Skeletal muscle satellite cell (primary cell): Measurements from ENCODE around the gene SNX25.
"Not testable (repeated sequence)": the region's sequence is repeated elsewhere in the genome, so short reads cannot be mapped to it uniquely, and the experiment has no call there.

Experiments
- H3K27me3 ChIP-seq: 2 replicates; pipeline ENCODE4 v1.7.0; 2013; ENCODE audit warnings: low read length; ENCODE audit not compliant: control insufficient read depth, insufficient read depth
- H3K36me3 ChIP-seq: 2 replicates; pipeline ENCODE4 v1.7.0; 2013; ENCODE audit warnings: mild to moderate bottlenecking, control low read depth, low read length; ENCODE audit not compliant: insufficient read depth
- H3K4me1 ChIP-seq: 2 replicates; pipeline ENCODE4 v1.7.0; 2013; ENCODE audit warnings: low read length; ENCODE audit not compliant: control insufficient read depth, insufficient read depth
- H3K4me2 ChIP-seq: 2 replicates; pipeline ENCODE4 v1.7.0; 2013; ENCODE audit warnings: mild to moderate bottlenecking, low read length
- H3K4me3 ChIP-seq: 2 replicates; pipeline ENCODE4 v1.7.0; 2013; ENCODE audit warnings: low read length
- H3K9ac ChIP-seq: 2 replicates; pipeline ENCODE4 v1.7.0; 2013; ENCODE audit warnings: mild to moderate bottlenecking, low read depth, low read length, moderate library complexity
- H3K9me3 ChIP-seq: replicated peaks from 2 replicates; pipeline ENCODE4 v1.7.0; 2013; ENCODE audit warnings: mild to moderate bottlenecking, control low read depth, low read length

SNX25 gene

DNA sequence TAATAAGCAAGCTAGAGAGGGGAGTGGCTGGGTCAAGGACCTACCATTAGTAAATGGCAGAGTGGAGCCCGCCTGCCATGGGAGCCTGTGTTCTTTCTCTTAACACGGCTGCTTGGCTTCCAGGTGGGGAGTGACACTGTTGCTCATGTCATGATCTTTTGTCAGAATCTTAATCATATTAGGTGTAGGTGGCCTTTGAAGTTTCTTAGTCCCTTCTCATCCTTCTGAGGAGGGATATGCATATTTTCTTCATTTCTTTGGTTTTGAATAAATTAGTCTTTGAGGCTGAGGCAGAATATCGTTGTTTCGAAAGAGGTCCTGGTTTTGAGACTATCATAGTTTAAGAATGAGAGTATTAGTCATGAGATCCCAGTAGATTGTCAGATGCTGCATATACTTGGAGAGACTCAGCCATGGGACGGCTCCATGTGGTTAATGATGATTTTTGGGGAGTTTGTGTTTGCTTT, 28.9 kb downstream of the SNX25 start:
- Histone ChIP-seq H3K9me3 (no peaks in the 10 kb centered on the region), H3K4me1 (peaks cover 25% of the 10 kb centered on the region), H3K4me3 (no peak overlapping the region), H3K4me2 (peak overlapping the region; percentile 33), H3K36me3 (no peaks in the 10 kb centered on the region), H3K27me3 (no peaks in the 10 kb centered on the region), H3K9ac (no peak overlapping the region)

DNA sequence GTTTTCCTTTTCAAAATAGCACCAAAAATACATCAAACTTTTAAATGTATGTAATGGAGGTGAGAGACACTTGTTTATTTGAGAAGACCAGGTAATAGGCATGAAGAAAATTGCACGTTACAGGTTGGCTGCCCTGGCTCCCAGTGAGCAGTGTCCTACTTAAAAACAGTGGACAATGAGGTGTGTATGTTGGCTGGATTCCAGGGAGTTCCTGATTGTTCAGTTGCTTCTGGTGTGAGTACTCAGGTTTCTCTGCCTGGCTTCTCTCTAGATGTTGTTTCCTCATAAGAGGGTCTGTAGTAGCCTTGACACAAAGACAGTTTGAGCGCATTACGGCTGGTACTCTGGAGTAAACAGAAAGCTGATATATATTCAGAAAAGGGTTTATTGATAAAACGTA, 29.4 kb downstream of the SNX25 start:
- H3K4me1 ChIP-seq = peaks cover 25% of the 10 kb centered on the region

DNA sequence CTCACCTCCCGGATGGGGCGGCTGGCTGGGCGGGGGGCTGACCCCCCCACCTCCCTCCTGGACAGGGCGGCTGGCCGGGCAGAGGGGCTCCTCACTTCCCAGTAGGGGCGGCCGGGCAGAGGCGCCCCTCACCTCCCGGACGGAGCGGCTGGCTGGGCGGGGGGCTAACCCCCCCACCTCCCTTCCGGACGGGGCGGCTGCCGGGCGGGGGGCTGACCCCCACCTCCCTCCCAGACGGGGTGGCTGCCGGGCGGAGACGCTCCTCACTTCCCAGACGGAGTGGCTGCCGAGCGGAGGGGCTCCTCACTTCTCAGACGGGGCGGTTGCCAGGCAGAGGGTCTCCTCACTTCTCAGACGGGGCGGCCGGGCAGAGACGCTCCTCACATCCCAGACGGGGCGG, 31.1 kb downstream of the SNX25 start:
- H3K4me2 ChIP-seq, H3K9ac ChIP-seq, H3K27me3 ChIP-seq, H3K36me3 ChIP-seq, H3K4me3 ChIP-seq, H3K9me3 ChIP-seq: not testable (repeated sequence)
- peaks cover 25% of the 10 kb centered on the region for H3K4me1 ChIP-seq

More for the DNA sequence above, 29.4 kb downstream of the SNX25 start:
- Histone ChIP-seq H3K9ac (no peak overlapping the region), H3K27me3 (no peaks in the 10 kb centered on the region), H3K4me2 (no peak overlapping the region), H3K36me3 (no peaks in the 10 kb centered on the region), H3K4me3 (no peak overlapping the region), H3K9me3 (no peaks in the 10 kb centered on the region)

DNA sequence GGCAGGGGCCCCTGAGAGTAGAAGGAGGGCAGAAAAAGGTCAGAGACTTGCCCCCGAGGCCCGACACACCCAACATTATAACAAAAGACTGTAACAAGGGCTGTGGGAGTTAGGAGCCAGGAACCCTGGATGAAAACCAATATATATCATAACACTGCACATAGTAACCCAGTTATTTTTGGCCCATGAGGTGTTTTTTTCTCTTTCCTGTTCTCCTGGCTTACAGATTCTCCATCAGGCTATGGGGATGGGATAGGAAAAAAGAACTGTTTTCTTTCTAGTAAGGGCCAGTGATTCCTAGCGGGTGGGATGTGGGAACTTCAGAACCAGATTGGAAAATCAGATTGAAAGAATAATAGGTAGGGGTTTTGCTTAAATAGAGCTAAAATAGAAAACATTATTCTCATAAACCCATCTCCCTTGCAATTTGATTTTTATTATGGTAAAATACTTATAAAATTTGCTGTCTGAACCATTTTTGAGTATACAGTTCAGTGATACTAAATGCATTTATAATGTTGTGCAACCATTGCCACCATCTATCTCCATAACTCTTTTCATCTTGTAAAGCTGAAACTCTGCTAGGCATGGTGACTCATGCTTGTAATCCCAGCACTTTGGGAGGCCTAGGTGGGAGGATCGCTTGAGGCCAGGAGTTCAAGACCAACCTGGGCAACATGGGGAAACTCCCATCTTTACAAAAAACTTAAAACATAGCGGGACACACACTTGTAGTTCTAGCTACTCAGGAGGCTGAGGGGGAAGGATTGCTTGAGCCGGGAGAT, 33.5 kb downstream of the SNX25 start:
- Histone ChIP-seq H3K27me3 (no peaks in the 10 kb centered on the region), H3K4me2 (no peak overlapping the region), H3K4me3 (no peak overlapping the region), H3K9ac (no peak overlapping the region), H3K4me1 (peaks cover 24% of the 10 kb centered on the region), H3K36me3 (no peaks in the 10 kb centered on the region), H3K9me3 (no peaks in the 10 kb centered on the region)

DNA sequence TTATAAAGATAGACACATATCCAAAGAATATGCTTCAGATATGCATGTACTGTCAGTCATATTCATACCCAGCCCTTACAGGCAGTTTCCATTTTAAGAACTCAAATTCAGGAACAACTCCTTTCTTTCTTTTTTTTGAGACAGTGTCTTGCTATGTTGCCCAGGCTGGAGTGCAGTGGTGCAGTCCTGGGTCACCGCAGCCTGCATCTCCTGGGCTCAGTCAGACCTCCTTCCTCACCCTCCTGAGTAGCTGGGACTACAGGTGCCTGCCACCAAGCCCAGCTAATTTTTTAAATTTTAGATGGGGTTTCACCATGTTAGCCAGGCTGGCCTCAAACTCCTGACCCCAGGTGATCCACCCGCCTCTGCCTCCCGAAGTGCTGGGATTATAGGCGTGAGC, 34.5 kb downstream of the SNX25 start:
- Histone ChIP-seq H3K4me2 (no peak overlapping the region), H3K9ac (no peak overlapping the region), H3K9me3 (no peaks in the 10 kb centered on the region), H3K36me3 (peaks cover 5% of the 10 kb centered on the region), H3K4me1 (peaks cover 15% of the 10 kb centered on the region), H3K4me3 (no peak overlapping the region), H3K27me3 (no peaks in the 10 kb centered on the region)

DNA sequence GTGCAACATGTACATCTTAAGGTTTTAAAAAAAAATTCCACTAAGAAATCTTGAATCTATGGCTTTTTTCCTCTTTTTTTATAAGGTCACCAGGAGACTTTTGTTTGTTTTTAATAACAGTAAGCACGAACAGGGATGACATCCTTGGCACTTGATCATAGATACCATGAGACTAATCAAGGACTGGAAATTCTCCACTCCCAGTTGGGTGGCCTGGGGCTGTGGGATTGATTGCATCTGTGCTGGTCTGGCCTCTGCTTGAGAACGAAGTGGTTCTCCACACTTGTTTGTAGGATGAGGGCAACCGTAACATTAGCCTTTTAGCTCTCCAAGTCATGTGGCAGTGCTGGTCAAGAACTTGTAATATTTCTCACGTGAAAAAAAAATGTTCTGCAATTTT, 35.4 kb downstream of the SNX25 start:
- Histone ChIP-seq H3K4me1 (peaks cover 14% of the 10 kb centered on the region), H3K9me3 (no peaks in the 10 kb centered on the region), H3K27me3 (no peaks in the 10 kb centered on the region), H3K4me2 (no peak overlapping the region), H3K4me3 (no peak overlapping the region), H3K9ac (no peak overlapping the region), H3K36me3 (peaks cover 6% of the 10 kb centered on the region)

DNA sequence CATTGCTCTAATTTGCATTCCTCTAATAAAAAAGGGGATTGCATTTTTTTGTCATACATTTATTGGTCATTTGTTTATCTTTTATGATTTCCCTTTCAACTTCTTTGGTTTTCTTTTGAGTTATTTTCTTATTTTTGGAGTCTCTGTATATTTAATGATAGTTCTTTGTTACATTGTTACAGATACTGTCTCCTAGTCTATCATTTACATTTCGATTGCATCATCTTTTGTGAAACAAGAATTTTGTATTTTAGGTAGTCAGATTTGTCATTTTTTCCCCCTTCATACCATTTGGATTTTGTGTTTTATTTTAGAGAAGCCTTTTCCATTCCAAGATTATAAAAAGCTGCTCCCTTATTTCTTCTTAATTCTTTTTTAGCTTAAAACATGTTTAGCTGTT, 37.1 kb downstream of the SNX25 start:
- peaks cover 14% of the 10 kb centered on the region for H3K4me1 ChIP-seq
- peaks cover 6% of the 10 kb centered on the region for H3K36me3 ChIP-seq
- H3K27me3 ChIP-seq = no peaks in the 10 kb centered on the region
- no peaks in the 10 kb centered on the region for H3K9me3 ChIP-seq
- H3K9ac ChIP-seq = no peak overlapping the region
- no peak overlapping the region for H3K4me3 ChIP-seq
- H3K4me2 ChIP-seq = no peak overlapping the region

DNA sequence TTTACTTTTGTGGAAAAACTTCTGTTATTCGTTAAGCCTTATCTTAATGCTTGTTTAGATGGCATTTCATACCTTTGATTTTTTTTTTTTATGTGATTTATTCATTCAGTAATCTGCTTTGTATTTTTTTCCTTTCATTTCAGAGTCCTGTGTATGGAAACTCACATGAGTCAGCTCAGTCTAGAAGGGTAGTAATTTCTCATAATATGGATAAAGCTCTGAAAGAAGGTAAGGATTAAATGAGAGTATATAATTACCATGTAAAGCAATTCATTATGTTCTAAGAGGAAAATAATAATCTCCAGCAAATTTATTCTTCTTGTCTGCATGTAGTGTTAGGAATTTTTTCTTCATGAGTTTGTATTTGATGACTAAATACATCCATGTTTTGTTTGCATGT, 37.8 kb downstream of the SNX25 start:
- Histone ChIP-seq H3K27me3 (no peaks in the 10 kb centered on the region), H3K9ac (no peak overlapping the region), H3K4me1 (peaks cover 14% of the 10 kb centered on the region), H3K36me3 (peaks cover 6% of the 10 kb centered on the region), H3K4me3 (no peak overlapping the region), H3K9me3 (no peaks in the 10 kb centered on the region), H3K4me2 (no peak overlapping the region)

DNA sequence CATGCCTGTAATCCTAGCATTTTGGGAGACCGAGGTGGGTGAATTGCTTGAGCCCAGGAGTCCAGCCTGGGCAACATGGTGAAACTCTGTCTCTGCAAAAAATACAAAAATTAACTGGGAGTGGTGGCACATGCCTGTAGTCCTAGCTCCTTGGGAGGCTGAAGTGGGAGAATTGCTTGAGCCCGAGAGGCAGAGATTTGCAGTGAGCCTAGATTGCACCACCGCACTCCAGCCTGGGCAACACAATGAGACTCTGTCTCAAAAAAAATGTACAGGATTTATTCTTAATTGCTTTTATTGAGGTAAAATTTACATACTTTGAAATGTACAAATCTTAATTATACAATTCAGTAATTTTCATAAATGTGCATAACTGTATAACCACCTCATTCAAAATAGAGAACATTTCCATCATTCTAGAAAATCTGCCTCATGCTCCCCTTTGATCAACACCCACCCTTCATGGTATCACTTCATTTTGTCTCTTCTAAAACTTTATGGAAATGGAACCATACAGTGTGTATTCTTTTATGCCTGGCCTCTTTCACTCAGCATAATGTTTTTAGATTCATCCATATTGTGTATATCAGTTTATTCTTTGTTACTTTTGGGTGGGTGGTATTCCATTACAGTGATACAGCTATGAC, 39.1 kb downstream of the SNX25 start:
- Histone ChIP-seq H3K27me3 (no peaks in the 10 kb centered on the region), H3K36me3 (peaks cover 6% of the 10 kb centered on the region), H3K4me3 (no peak overlapping the region), H3K4me2 (no peak overlapping the region), H3K4me1 (peaks cover 4% of the 10 kb centered on the region), H3K9me3 (no peaks in the 10 kb centered on the region), H3K9ac (no peak overlapping the region)

DNA sequence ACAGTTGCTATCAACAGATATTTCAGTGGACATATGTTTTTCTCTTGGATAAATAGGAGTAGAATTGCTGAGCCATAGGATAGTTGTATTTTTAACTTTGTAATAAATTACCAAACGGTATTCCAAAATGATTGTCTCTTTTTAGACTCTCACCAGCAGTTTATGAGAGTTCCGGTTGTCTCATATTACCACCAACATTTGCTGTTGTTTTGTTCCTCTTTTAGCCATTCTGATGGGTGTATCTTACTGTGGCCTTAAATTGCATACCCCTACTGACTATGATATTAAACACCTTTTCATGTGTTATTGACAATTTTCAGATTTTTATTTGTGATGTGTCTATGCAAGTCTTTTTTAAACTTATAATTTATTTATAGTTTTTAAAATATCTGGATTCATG, 39.7 kb downstream of the SNX25 start:
- no peak overlapping the region for H3K4me2 ChIP-seq
- no peak overlapping the region for H3K9ac ChIP-seq
- peaks cover 4% of the 10 kb centered on the region for H3K4me1 ChIP-seq
- H3K9me3 ChIP-seq = no peaks in the 10 kb centered on the region
- H3K4me3 ChIP-seq = no peak overlapping the region
- H3K36me3 ChIP-seq = peaks cover 6% of the 10 kb centered on the region
- no peaks in the 10 kb centered on the region for H3K27me3 ChIP-seq

DNA sequence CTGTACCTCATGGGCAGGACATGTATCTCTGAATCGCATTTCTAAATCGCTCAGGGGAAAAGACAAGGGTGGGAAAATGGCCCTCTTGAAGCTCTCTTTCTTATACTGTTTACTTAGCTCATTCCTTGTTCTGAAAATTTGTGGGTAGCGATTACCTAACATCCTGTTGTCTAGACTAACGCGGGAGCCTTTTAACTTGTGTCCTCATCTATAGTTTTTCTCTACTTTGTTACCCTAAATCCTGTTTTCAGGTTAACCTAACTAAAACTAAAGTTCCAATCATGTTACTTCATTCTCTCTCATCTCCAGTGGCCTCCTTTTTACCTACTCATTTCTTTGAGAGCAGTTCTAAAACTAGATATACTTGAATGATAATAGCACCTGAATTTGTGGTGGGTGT, 45.0 kb downstream of the SNX25 start:
- H3K9me3 ChIP-seq = no peaks in the 10 kb centered on the region
- H3K9ac ChIP-seq = no peak overlapping the region
- peaks cover 32% of the 10 kb centered on the region for H3K4me1 ChIP-seq
- H3K36me3 ChIP-seq = no peaks in the 10 kb centered on the region
- no peak overlapping the region for H3K4me3 ChIP-seq
- no peak overlapping the region for H3K4me2 ChIP-seq
- H3K27me3 ChIP-seq = no peaks in the 10 kb centered on the region

DNA sequence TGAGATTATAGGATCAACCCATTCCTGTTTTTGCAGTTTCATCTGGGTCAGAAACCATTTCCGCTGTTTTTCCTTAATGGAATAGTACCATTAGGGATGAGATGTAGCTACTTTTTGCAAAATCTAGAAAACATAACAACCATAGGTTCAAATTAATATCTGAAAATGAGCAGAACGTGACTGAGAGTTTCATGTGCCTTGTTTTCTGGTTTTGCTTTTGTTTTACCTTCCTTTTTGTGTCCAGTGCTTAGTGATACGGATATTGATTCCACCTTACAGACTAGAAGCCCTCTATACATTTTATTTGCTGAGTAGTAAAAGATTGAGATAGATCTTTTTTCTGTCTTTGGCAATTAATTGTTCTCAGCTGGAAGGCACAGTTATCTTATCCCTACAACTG, 46.5 kb downstream of the SNX25 start:
- H3K4me2 ChIP-seq = no peak overlapping the region
- H3K36me3 ChIP-seq = no peaks in the 10 kb centered on the region
- H3K9ac ChIP-seq = no peak overlapping the region
- no peak overlapping the region for H3K4me3 ChIP-seq
- peaks cover 35% of the 10 kb centered on the region for H3K4me1 ChIP-seq
- no peaks in the 10 kb centered on the region for H3K27me3 ChIP-seq
- no peaks in the 10 kb centered on the region for H3K9me3 ChIP-seq
